ENCODE data around the gene GALNT10.
"Not testable (repeated sequence)": the region's sequence is repeated elsewhere in the genome, so short reads cannot be mapped to it uniquely, and the experiment has no call there.

The GALNT10 gene, protein sequence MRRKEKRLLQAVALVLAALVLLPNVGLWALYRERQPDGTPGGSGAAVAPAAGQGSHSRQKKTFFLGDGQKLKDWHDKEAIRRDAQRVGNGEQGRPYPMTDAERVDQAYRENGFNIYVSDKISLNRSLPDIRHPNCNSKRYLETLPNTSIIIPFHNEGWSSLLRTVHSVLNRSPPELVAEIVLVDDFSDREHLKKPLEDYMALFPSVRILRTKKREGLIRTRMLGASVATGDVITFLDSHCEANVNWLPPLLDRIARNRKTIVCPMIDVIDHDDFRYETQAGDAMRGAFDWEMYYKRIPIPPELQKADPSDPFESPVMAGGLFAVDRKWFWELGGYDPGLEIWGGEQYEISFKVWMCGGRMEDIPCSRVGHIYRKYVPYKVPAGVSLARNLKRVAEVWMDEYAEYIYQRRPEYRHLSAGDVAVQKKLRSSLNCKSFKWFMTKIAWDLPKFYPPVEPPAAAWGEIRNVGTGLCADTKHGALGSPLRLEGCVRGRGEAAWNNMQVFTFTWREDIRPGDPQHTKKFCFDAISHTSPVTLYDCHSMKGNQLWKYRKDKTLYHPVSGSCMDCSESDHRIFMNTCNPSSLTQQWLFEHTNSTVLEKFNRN

DNA sequence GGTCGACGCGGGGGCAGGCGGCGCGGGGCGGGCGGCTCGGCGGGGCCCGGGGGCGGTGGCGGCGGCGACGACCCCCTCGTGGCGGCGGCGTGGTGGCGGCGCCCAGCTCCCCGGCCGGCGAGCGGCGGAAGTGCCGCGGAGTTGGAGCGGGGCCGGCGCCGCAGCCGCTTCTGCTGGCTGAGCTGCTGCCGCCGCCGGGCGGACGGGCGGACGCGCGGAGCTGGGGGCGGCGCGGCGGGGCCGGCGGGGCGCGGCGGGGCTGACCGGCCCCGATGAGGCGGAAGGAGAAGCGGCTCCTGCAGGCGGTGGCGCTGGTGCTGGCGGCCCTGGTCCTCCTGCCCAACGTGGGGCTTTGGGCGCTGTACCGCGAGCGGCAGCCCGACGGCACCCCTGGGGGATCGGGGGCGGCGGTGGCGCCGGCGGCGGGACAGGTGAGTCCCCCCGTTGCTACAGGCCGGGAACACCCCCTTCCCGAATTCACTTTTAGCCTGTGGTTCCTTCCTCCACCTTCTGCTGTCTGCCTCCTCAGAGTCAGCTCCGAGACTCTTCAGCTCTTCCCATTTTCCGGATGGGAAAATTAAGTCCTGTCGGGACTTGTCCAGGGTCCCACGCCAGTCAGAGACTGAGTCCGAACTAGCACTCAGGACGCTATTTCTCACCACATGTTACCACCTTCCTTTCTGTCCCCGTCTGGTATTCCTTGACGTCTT is at the start of gene GALNT10:
GALNT10 (plus strand) TSS at position 139 of the 710 bp plus-strand sequence; CDS start at position 273, 134 bp downstream.
- CTCF ChIA-PET = interaction anchor here (0.9 to 6.6 kb wide), 17 partner anchors 11 to 262 kb away, joined by 3 to 58 read pairs (median 4); no protein-coding TSS in a partner anchor
- peak; percentile 88 for DNase-seq (ENCODE audit: extremely low spot score)
- no peak for TF ChIP-seq CTCF (IDR thresholded peaks at IDR 0.05; ENCODE audit: control extremely low read depth, extremely low read depth, low read depth, missing control alignments)
- POLR2A ChIA-PET = interaction anchor here (0.6 to 2.3 kb wide), 8 partner anchors 11 to 762 kb away, joined by 3 to 16 read pairs (median 4); partner anchors contain the start of genes FAM114A2 and MFAP3

DNA sequence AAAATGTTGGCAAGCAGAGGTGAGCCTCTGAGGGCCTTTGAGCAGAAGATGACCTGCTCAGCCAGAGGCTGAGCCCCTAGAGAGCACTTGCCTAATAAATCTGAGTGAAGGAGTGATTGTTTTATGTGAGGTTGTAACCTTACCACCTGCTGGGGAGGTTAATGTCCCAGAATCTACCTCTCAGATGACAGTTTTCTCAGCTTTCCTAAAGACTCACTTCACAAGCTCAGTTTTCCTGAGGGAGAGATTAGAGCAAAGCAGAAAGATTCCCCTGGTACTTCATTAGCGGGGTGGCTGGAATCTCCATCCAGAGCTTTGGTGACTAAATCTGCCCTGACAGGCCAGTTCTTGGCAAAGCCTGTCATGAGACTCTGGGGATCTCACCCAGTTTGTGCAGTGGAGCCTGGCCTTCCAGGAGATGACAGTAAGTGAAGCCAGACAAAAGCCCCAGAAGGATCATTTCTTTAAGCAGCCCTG is 48.8 kb upstream of the GALNT10 start:
- ChIA-PET POLR2A (no interaction called here), CTCF (no interaction called here)
- no peak for DNase-seq (ENCODE audit: extremely low spot score)
- TF ChIP-seq CTCF (IDR thresholded peaks at IDR 0.05; ENCODE audit: control extremely low read depth, extremely low read depth, low read depth, missing control alignments) = no peak

DNA sequence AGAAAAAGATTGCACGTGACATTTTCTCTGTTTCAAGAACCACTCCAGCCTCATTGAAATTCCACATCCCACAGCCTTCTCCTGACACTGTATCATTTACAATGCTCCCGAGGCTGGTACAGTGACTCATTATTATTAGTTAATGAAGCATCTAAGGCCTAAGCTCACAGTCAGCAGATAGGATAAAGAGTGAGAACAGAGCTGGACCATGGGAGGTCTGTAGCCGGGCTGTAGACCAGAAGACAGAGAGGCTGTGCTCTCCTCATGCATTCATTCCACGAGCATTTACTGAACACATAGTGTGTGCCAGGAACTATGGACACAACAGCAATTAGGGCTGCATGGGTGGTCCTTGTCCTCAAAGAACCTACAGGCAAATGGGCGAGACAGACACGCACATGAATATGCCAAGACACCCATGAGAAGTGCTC is 47.3 kb upstream of the GALNT10 start:
- no peak for TF ChIP-seq CTCF (IDR thresholded peaks at IDR 0.05; ENCODE audit: control extremely low read depth, extremely low read depth, low read depth, missing control alignments)
- CTCF ChIA-PET = no interaction called here
- POLR2A ChIA-PET = interaction anchor here (0.6 kb wide), 1 partner anchor 8 kb away, joined by 4 read pairs; no protein-coding TSS in a partner anchor
- DNase-seq (ENCODE audit: extremely low spot score) = no peak

- no peak for DNase-seq (ENCODE audit: extremely low spot score)
- CTCF ChIA-PET = no interaction called here
- POLR2A ChIA-PET = no interaction called here
- TF ChIP-seq CTCF (IDR thresholded peaks at IDR 0.05; ENCODE audit: control extremely low read depth, extremely low read depth, low read depth, missing control alignments) = no peak
Measured at GRCh38 chr5:154145268-154145667, 45.3 kb upstream of the GALNT10 start.

GRCh38 chr5:154146409-154146808 is 44.1 kb upstream of the GALNT10 start:
- ChIA-PET POLR2A (no interaction called here), CTCF (interaction anchor here (0.9 to 2.4 kb wide), 2 partner anchors 70 to 74 kb away, joined by 3 to 5 read pairs; no protein-coding TSS in a partner anchor)
- DNase-seq (ENCODE audit: extremely low spot score) = no peak
- TF ChIP-seq CTCF (IDR thresholded peaks at IDR 0.05; ENCODE audit: control extremely low read depth, extremely low read depth, low read depth, missing control alignments) = no peak

DNA sequence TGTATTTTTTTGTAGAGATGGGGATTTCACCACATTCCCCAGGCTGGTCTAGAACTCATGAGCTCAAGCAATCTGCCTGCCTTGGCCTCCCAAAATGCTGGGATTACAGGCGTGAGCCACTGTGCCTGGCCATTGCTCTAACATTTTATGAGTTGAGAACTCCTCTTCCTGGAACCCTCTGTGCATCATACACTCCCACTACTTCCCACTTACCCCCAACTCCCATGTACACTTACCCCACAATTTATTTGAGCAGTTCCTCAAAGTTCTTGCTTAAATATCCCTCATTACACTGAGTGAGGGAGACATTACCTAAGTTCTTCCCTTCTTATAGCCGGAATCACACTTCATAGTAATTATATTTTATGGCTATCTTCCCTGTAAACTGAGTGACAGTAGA is 42.9 kb upstream of the GALNT10 start:
- ChIA-PET POLR2A (no interaction called here), CTCF (interaction anchor here (1.6 to 2.4 kb wide), 4 partner anchors 9 to 72 kb away, joined by 4 to 6 read pairs (median 5); no protein-coding TSS in a partner anchor)
- no peak for DNase-seq (ENCODE audit: extremely low spot score)
- no peak for TF ChIP-seq CTCF (IDR thresholded peaks at IDR 0.05; ENCODE audit: control extremely low read depth, extremely low read depth, low read depth, missing control alignments)

- POLR2A ChIA-PET; DNase-seq (ENCODE audit: extremely low spot score); CTCF ChIA-PET: not testable (repeated sequence)
Measured at GRCh38 chr5:154150471-154150870, 40.1 kb upstream of the GALNT10 start.
